PC-3 (cell line): ENCODE results near the gene TNRC6C.

Experiments used
- CTCF ChIP-seq: fragments of 300-600 bp; sonication (generic); conservative IDR thresholded peaks from 2 replicates; pipeline ENCODE4 v1.5.1; 2017; ENCODE audit warnings: antibody characterized with exemption, low read depth, mild to moderate bottlenecking, low read length
- EZH2 ChIP-seq: fragments of 300-600 bp; sonication (generic); IDR thresholded peaks from one replicate; pipeline ENCODE4 v1.6.1; 2017; ENCODE audit warnings: antibody characterized with exemption, mild to moderate bottlenecking, low read length; ENCODE audit not compliant: unreplicated experiment
- EZH2phosphoT487 ChIP-seq: fragments of 300-600 bp; sonication (generic); IDR thresholded peaks from 2 replicates; pipeline ENCODE4 v1.6.1; 2018; ENCODE audit warnings: mild to moderate bottlenecking, antibody characterized with exemption, low read length, borderline replicate concordance

DNA sequence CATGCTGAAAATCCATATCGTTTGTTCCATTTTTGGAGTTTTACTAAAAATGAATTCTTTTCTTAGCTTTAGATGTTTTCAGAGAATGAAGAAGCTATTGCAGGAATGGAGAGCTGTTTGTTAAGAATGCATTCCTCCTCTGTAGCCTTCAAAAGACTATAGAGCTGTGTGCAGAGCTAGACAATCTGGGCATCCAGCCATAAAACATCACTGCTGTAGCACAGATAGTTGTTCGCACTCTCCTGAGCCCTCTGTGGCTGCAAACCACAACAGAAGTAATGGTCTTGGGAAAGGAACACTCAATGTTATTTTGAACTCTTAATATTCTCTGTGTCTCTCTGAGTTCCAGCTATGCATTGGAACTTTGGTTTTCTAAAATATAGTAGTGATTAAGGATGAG lies 4.9 kb downstream of the TNRC6C start:
- TF ChIP-seq CTCF (no peak), EZH2 (no peak), EZH2phosphoT487 (no peak)
